ENCODE measurements around the gene CFAP157. TPM values are rescaled to one million over a fixed set of nuclear protein-coding genes. Genes with fewer than 3 reads are reported as not detected.

CFAP157 gene
- total and polyA plus RNA-seq, 2 donors (not counting 3 experiments of a cell fraction or from before 2014, with no cell fraction given), result 0.03 TPM; not detected in 1

DNA sequence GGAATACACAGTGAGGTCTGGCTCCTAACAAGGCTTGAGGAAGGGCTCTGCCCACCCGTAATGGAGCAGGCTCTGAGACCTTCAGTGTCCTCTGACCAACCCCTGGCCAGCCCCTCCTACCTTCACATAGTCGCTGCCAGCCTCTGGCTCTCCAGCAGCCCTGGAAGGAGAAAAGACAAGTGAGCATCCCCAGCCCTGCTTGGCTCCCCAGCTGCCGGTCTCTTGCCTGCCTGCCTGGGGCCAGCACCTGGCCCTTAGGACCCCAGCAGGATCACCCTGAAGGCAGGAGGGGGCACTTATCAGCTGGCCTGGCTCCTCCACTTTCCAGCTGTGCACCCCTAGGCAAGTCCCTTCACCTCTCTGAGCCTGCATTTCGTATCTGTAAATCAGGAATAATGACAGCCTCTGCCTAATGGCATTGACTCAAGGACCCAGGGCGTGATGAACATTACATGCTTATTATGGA lies 54.7 kb downstream of the CFAP157 start:
- DNase-seq (ENCODE audit: low read depth, low spot score), result no peak
- FAIRE-seq, result peak; percentile 78
- TF ChIP-seq MYC (IDR thresholded peaks at IDR 0.05; ENCODE audit: low read depth, low read length), result no peak
- TF ChIP-seq FOS (IDR thresholded peaks at IDR 0.05; ENCODE audit: borderline replicate concordance, insufficient read depth, low read length), result no peak
- TF ChIP-seq, protein P1, sequence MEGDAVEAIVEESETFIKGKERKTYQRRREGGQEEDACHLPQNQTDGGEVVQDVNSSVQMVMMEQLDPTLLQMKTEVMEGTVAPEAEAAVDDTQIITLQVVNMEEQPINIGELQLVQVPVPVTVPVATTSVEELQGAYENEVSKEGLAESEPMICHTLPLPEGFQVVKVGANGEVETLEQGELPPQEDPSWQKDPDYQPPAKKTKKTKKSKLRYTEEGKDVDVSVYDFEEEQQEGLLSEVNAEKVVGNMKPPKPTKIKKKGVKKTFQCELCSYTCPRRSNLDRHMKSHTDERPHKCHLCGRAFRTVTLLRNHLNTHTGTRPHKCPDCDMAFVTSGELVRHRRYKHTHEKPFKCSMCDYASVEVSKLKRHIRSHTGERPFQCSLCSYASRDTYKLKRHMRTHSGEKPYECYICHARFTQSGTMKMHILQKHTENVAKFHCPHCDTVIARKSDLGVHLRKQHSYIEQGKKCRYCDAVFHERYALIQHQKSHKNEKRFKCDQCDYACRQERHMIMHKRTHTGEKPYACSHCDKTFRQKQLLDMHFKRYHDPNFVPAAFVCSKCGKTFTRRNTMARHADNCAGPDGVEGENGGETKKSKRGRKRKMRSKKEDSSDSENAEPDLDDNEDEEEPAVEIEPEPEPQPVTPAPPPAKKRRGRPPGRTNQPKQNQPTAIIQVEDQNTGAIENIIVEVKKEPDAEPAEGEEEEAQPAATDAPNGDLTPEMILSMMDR (IDR thresholded peaks at IDR 0.05; ENCODE audit: extremely low read depth in 1 of 2, insufficient read depth in 1 of 2, low read depth in 1 of 2, low read length in 2 of 2), result no peak
- TF ChIP-seq GATA2 (IDR thresholded peaks at IDR 0.05; ENCODE audit: insufficient read depth, insufficient read length, low read depth, low read length), result no peak
- peak; percentile 34 for TF ChIP-seq POLR2AphosphoS5 (IDR thresholded peaks at IDR 0.05; ENCODE audit: insufficient read depth, low read depth, low read length)
- TF ChIP-seq, protein P2, sequence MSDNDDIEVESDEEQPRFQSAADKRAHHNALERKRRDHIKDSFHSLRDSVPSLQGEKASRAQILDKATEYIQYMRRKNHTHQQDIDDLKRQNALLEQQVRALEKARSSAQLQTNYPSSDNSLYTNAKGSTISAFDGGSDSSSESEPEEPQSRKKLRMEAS (IDR thresholded peaks at IDR 0.05; ENCODE audit: insufficient read depth, insufficient read length), result no peak
- TF ChIP-seq POLR2A (IDR thresholded peaks at IDR 0.05; ENCODE audit: low read depth, low read length), result no peak
- no peak for TF ChIP-seq JUN (IDR thresholded peaks at IDR 0.05; ENCODE audit: borderline replicate concordance, insufficient read depth, insufficient read length, low read depth)
- TF ChIP-seq EZH2 (IDR thresholded peaks at IDR 0.05; ENCODE audit: borderline replicate concordance, low read depth, low read length, severe bottlenecking), result no peak
- Histone ChIP-seq H3K4me1 (ENCODE audit: control insufficient read depth, extremely low read depth, insufficient read depth, low read length) (peaks cover 52% of the 10 kb centered on the region), H3K9ac (replicated peaks; ENCODE audit: extremely low read depth, insufficient read depth, low read length) (peak overlapping the region; percentile 70), H3K27me3 (ENCODE audit: control insufficient read depth in 2 of 2, insufficient read depth in 2 of 2, low read length in 2 of 2) (no peaks in the 10 kb centered on the region), H3K9me1 (replicated peaks; ENCODE audit: control insufficient read depth, extremely low read depth, insufficient read depth, low read length) (no peaks in the 10 kb centered on the region), H3K4me2 (ENCODE audit: insufficient read depth, low read length) (peak overlapping the region; percentile 44), H3K36me3 (ENCODE audit: control insufficient read depth in 2 of 2, extremely low read depth in 1 of 2, insufficient read depth in 2 of 2, low read length in 2 of 2) (peaks cover 9 to 27% of the 10 kb centered on the region in 2 experiments), H4K20me1 (replicated peaks; ENCODE audit: control insufficient read depth, extremely low read depth, insufficient read depth, low read length) (no peaks in the 10 kb centered on the region), H2AFZ (ENCODE audit: low read depth, low read length) (no peak overlapping the region), H3K79me2 (ENCODE audit: control insufficient read depth, insufficient read depth, low read length) (peaks cover 39% of the 10 kb centered on the region), H3K4me3 (replicated peaks in 1 of 3; ENCODE audit: insufficient read depth in 1 of 3, low read depth in 1 of 3, low read length in 3 of 3) (no peak overlapping the region), H3K27ac (ENCODE audit: insufficient read depth, low read depth, low read length) (peak overlapping the region; percentile 95), H3K9me3 (replicated peaks; ENCODE audit: control insufficient read depth, insufficient read depth, low read length) (no peaks in the 10 kb centered on the region)
- no TSS peak for BruUV-seq (replicated peaks)
- intact Hi-C loops (cut with micrococcal nuclease), result no loop called here
- dilution Hi-C loops (cut with MboI; ENCODE audit: extremely low pct_ligation_motif_present, low sequenced_read_pairs), result no loop called here
- POLR2A ChIA-PET, result interaction anchor here (0.6 to 3.0 kb wide), 2 partner anchors 10 to 195 kb away, joined by 3 to 18 read pairs; no protein-coding TSS in a partner anchor
- CTCF ChIA-PET, result interaction anchor here (0.7 to 11.3 kb wide), 7 partner anchors 9 to 109 kb away, joined by 3 to 167 read pairs (median 4); partner anchors contain the start of genes CDK9, SH2D3C and TOR2A

Measured in endothelial cell of umbilical vein (primary cell).